Measurements from ENCODE around the gene RCN1.
"Not testable (repeated sequence)": the region's sequence is repeated elsewhere in the genome, so short reads cannot be mapped to it uniquely, and the experiment has no call there.

The RCN1 gene

GRCh38 chr11:32080361-32080980 lies 10.4 kb upstream of the RCN1 start:
- no peak for DNase-seq

DNA sequence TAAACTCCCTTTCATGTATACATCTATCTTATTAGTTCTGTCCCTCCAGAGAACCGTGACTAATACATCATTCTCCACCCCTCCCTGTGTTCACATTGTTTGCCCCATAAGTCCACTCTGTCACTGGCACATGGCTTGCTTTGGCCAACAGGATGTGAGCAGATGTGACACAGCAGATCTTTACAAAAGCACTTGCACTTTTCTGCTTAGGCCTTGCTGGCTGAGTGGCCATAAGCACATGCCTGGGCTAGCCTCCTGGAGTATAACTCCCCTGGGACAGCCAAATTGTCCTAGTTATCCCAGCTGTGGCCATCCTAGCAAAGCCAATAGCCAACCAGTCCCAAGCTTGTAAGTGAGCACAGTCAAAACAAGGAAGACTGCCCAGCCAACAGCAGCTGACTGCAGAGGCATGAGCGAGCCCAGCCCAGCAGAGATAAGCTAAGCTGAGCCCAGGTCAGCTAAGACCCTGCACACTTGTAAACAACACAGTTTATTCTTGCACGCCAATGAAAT lies 9.7 kb upstream of the RCN1 start:
- DNase-seq = peak; percentile 88

DNA sequence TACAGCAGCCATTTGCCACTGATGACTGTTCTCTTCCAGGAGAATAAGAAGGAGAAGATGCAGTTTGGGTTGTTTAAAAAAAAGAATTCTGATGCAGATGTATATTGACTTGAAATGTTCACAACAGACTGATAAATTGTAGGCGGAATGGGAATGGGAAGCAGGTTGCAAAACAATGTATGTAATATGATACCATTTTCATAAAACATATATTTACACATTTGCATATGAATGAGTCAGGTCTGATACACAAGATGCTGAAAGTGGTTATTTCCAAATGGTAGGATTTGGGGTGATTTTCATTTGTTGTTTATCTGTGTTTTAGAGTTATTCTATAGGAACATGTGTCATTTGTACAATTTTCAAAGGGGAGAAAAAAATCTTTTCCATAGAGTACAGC lies 9.0 kb upstream of the RCN1 start:
- DNase-seq = no peak

- no peak for DNase-seq
These were observed 8.4 kb upstream of the RCN1 start for GRCh38 chr11:32082346-32082986.

DNA sequence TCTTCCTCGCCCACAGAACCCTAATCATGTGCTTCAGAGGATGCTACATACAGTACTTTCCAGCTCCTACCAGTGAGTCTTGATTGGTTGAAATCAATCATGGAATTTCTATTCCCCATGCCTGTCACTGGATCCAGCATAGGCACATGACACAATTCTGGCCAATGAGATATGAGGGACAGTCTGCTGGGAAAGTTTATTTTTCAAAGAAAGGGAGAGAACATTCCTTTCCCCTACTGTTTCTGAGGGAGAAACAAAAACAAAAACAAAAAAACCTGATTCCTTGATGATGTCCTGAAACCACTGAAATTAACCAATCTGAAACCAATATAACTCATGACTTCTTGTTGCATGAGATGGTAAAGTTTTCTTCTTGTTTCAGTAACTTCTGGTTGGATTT lies 3.3 kb upstream of the RCN1 start:
- no peak for DNase-seq

DNA sequence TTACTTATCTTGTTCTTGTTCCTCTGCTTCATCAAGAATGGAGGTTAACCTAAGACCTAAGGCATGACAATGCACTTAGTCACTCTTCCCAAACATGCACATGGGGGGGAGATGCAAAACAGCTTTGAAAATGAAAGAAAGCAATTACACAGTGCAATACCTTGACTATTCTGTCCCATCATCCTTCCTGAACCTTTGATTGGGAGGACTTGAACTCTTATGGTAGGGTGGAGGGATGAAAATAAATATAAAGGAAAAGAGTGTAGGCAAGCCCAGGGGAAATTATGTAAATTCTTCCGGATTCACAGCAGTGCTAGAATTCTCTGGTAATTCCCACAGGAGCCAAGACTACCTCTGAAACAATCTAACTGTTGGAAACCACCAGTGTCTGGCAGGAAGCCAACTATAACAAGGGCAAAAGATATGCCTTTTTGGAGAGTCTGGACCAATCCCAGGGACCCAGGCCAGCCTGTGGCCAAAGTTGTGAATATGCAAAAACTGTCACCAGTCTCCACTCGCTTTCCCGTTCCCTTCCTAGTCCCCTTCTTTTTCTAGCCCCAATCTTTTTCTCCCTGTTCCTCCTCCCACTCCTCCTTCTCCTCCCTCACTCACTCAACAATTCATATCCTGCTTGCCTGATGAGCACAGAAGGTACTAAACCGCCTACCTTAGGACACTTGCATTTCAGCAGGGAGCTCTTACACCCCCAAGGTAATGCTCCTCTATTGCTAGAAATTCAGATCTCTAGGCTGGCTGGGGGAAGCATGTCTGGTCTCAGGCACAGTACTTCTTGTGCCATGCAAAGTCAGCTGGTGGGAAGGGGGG lies 2.5 kb upstream of the RCN1 start:
- DNase-seq = no peak

DNA sequence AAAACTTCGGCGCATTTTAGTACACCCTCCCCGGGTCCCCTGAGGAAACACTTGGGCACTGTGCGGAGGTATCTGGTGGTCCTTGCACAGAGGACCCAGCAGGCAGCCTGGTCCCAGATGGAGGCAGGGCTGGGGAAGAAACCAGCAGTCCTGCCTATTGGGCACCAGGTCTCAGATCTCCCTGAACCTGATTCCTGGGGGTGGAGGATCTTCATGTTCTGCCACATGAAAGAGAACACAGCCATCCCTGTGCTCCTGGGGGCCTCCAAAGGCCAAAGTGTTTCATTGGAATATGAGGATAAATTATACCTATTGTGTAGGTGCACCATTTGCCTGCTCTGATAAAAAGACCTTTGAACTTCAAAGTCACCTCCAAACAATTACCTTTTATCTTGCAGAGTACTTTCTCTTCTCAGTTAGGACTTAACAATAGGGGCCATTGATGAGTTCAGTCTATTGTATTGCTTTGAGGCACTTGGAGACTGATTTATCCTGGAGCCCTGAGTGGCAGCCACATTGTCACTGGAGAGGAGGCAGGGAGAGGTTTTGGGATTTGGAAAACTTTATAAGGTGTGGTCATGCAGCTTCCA lies 1.8 kb downstream of the RCN1 start:
- no peak for DNase-seq

GRCh38 chr11:32094923-32095322 lies 4.0 kb downstream of the RCN1 start:
- no peak for DNase-seq

DNA sequence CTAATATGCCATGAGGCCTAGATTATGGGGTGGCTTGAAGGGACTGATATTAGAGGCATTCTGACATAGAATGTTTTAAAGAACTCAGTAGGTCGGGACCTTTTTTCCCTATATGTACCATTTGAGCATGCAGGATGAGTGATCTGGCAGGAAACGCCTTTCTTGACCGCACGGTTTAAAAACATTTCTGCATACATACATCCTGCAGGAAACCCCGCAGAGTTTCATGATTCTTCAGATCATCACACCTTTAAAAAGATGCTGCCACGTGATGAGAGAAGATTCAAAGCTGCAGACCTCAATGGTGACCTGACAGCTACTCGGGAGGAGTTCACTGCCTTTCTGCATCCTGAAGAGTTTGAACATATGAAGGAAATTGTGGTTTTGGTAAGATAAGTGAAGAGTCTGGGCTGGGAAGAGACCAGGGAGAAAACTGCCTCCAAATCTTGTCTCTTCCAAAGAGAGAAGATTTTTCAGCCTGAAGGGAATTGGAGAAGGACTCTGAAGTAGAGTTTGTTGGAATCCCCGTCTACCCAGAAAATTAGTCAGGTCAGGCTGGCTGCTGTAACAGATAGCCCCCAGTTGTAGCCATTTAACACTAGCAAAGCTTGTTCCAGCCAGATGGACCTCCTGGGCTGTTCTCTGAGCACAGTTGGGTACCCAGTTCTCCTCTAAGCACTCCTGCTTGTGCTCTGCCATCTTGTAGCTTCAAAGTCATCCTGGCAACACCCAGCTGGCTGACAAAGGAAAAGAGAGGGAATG lies 7.4 kb downstream of the RCN1 start:
- no peak for DNase-seq

GRCh38 chr11:32099516-32099915 lies 8.6 kb downstream of the RCN1 start:
- no peak for DNase-seq

DNA sequence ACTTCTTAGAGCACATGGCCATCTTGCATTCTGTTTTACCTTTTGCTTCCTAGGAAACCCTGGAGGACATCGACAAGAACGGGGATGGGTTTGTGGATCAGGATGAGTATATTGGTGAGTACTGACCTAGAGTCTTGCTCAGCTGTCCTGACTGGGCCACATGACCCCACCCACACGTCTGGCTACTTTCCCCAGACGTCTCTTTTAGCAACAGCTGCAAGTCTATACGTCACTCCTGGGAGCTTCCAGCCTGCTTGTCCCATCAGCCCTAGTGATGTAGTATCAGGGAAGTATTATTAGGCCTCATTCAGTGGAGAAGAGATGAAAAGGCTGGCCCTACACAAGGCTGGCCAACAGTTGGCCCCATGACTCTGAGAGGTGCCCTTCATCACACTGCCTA lies 9.6 kb downstream of the RCN1 start:
- no peak for DNase-seq

- no peak for DNase-seq
These were observed 10.9 kb downstream of the RCN1 start for GRCh38 chr11:32101791-32102190.

- DNase-seq = not testable (repeated sequence)
These were observed 12.3 kb downstream of the RCN1 start for GRCh38 chr11:32103121-32103719.

DNA sequence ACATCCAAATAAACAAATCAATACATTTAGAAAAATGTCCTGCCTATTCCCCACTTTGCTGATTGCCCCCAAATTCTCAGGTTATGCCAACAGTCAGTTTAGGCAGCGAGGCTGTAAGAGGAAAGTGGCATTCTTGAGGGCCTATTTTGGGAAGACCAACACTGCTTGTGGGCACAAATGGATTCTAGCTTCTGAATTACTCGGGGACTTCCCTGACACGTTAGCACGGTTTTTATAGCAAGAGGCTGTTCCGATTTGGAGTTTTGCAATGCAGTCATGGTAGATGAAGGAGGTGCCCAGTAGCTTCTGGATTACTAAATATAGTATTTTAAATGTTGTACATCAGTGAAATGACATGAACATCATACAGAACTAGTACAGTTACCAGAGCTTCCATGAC lies 13.1 kb downstream of the RCN1 start:
- DNase-seq = no peak

- DNase-seq = no peak
These were observed 15.1 kb downstream of the RCN1 start for GRCh38 chr11:32105871-32106560.

DNA sequence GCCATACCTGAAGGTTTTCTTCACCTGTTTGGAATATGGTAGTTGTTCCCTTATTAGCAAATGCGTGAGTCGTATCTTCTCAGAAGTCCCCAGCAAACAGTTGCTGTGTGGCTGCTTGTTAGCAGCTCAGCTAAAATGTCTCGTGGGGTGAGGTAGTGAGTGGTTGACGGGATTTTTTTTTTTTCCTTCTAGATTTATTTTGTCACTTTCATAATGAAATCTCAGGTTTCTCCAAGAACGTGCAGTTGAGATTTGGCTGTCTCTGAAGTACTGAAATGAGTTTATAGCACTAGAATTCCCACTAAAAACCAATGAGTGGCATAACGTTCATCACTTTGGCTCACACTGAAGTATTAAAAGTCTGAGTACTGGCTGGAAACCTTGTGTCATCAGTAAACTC lies 16.8 kb downstream of the RCN1 start:
- DNase-seq = no peak

- no peak for DNase-seq
These were observed 17.7 kb downstream of the RCN1 start for GRCh38 chr11:32108576-32108975.

DNA sequence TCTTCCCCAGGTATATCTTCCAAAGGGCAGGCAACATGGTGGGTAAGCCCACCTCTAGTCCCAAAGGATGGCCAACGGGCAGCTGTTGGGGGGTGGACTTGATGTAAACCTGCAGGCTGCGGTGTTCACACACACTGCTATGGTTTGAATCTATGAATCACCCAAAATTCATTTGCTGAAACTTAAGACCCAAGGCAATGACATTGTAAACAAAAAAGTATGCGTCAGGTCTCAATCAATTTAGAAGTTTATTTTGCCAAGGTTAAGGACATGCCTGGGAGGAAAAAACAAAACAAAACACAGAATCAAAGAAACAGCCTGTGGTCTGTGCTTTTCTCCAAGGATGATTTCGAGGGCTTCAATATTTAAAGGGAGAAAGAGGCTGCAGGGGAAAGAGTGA lies 18.3 kb downstream of the RCN1 start:
- DNase-seq = no peak

- DNase-seq = no peak
These were observed 18.7 kb downstream of the RCN1 start for GRCh38 chr11:32109592-32109991.

- DNase-seq = no peak
These were observed 19.9 kb downstream of the RCN1 start for GRCh38 chr11:32110795-32111194.

GRCh38 chr11:32113200-32113919 lies 22.5 kb downstream of the RCN1 start:
- no peak for DNase-seq

Measured in eye (tissue), 1 donor.